Activated T-helper 2 cell treated with anti-CD3 and anti-CD28 coated beads, Interferon-gamma antibody, Interleukin-2, Interleukin-4, amounts not matched to agents 10 μg/mL and 5 μg/mL and 100 μg/mL, durations not matched to agents 14 hours and 24 hours and 36 hours (primary cell): ENCODE data around the gene TOMM7. TPM values are rescaled to one million over a fixed set of nuclear protein-coding genes. Genes with fewer than 3 reads are reported as not detected.
"Not testable (repeated sequence)": the region's sequence is repeated elsewhere in the genome, so short reads cannot be mapped to it uniquely, and the experiment has no call there.

Source experiments
- DNase-seq: peaks from one replicate; pipeline ENCODE4 v3.0.0; 2021; ENCODE audit warnings: low spot score
- H3K27ac Mint-ChIP-seq: one replicate; pipeline ENCODE4 v1.8.0; 2021; ENCODE audit warnings: mixed read lengths
- H3K27me3 Mint-ChIP-seq: one replicate; pipeline ENCODE4 v1.8.0; 2021; ENCODE audit warnings: low read depth, mixed read lengths
- H3K36me3 Mint-ChIP-seq: one replicate; pipeline ENCODE4 v1.8.0; 2021; ENCODE audit warnings: low read depth, mixed read lengths
- H3K4me1 Mint-ChIP-seq: one replicate; pipeline ENCODE4 v1.8.0; 2021; ENCODE audit warnings: low read depth, mixed read lengths
- H3K4me3 Mint-ChIP-seq: one replicate; pipeline ENCODE4 v1.8.0; 2021; ENCODE audit warnings: low read depth, mild to moderate bottlenecking, moderate library complexity, mixed read lengths
- H3K9me3 Mint-ChIP-seq: one replicate; pipeline ENCODE4 v1.8.0; 2021; ENCODE audit warnings: mixed read lengths
- intact Hi-C: fragments of 100-400 bp; cut with micrococcal nuclease; formaldehyde crosslinking; loops from one replicate; pipeline ENCODE4 v1.15.1; 2023
- total RNA-seq: library from RNA; stranded (reverse); gene quantifications from 2 replicates; pipeline ENCODE4 v1.2.3, GENCODE V29; 2022

Gene TOMM7
- total RNA-seq, 1 donor from 2014 or later: 221 TPM

DNA sequence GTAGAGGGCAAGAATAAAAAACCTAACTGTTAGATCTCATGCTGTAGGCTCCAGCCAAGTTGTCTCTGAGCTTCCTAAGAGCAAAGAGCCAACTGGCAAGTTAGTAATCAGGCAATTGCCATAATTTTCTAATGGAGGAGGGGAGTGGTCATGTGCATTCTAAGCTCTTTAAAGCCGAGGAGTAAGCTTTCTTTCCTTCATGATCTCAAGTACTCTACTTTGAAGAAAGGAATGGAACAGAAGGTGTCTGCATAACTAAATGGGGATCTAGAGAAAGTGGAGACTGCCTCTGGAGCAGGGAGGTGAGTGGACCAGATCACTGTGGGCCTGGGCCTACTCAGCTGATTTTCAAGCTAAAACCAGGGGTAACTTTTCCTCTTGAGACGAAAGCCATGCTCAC is 37.7 kb upstream of the TOMM7 start:
- H3K4me1 Mint-ChIP-seq: peaks cover 41% of the 10 kb centered on the region
- peaks cover 84% of the 10 kb centered on the region for H3K36me3 Mint-ChIP-seq
- H3K4me3 Mint-ChIP-seq: no peak overlapping the region
- peak overlapping the region; percentile 28 for H3K27ac Mint-ChIP-seq
- no peaks in the 10 kb centered on the region for H3K9me3 Mint-ChIP-seq
- DNase-seq: no peak
- no peaks in the 10 kb centered on the region for H3K27me3 Mint-ChIP-seq
- intact Hi-C loops: no loop called here

DNA sequence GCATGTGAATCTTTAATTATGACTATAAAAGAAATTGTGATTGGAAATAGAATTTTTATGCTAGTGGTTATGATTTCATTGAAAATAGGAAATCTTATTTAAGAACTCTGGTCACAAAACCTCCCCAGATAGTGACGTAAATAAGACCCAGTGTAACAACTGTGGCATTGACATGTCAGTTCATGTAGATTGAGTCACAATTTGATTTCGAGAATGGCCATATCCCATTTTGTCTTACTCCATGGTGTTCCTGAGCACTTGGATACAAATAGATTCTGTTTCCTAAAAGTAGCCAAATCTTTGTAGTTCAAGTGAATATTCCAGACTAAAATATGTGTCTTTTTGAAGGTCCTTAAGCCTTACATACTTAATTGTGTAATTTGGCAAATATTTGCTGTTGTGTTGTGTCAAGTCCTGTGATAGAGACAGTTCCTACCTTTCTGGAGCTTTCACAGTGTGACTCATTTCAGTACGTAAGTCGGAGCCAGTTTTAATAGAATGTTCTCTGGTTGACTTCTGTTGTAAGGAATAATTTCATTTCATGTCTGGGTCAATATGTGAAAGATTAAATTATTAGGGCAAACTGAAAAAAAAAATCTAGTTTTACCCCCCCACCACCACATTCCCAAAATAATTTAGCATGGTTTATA is 37.1 kb upstream of the TOMM7 start:
- intact Hi-C loops: loop anchor here (1.0 to 10.0 kb wide), 2 partner anchors 27 to 325 kb away; partner anchors contain the start of gene NUP42
- peaks cover 41% of the 10 kb centered on the region for H3K4me1 Mint-ChIP-seq
- H3K36me3 Mint-ChIP-seq: peaks cover 86% of the 10 kb centered on the region
- no peaks in the 10 kb centered on the region for H3K9me3 Mint-ChIP-seq
- no peaks in the 10 kb centered on the region for H3K27me3 Mint-ChIP-seq
- no peak overlapping the region for H3K4me3 Mint-ChIP-seq
- no peak for DNase-seq
- H3K27ac Mint-ChIP-seq: peak overlapping the region; percentile 78

DNA sequence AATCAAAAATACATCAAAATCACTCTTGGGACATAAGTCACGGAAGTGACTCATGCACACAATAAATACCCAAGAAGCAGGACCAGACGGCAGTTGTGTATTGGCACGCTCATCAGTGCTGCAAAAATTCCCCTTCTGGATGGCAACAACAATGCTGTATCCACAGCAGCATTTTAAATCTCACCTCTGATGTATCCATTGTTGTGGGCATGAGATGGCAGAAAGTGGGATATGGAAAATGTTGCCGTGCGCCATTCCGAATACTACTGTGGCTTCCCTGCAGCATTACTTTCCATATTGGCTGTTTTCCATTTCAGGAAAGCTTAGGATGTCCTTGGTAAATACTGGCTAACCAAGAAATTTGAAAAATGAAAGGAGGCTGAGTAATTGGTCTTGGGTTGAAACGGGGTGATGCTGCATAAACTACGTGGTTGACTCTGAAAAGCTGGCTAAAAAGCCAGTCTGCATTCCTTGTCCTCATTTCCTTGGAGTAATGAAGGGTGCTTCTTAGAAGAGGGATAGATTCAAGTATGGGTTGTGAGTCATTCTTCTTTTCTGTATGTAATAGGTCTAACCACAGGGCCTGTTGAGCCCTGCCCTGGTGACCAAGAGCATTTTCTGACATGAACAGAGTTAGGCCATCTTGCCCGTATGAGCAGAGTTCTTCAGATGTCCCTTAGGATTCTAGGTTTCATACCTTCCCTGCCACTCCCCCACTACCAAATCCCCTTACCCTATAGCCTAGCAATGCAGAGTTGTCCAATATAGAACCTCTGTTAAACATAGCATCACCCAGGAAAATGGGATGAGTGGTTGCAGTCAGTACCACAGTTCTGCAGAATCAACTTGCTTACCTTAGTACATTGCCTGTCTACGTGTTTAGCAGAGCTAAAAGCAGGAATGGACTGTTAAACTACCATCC is 36.3 kb upstream of the TOMM7 start:
- Mint-ChIP-seq H3K27ac (peak overlapping the region; percentile 78), H3K36me3 (peaks cover 84% of the 10 kb centered on the region), H3K4me1 (peaks cover 35% of the 10 kb centered on the region), H3K4me3 (peak overlapping the region; percentile 16), H3K9me3 (no peaks in the 10 kb centered on the region), H3K27me3 (no peaks in the 10 kb centered on the region)
- intact Hi-C loops: loop anchor here (1.0 to 10.0 kb wide), 2 partner anchors 27 to 326 kb away; partner anchors contain the start of gene NUP42
- DNase-seq: no peak

GRCh38 chr7:22858274-22858639 is 35.6 kb upstream of the TOMM7 start:
- Mint-ChIP-seq H3K27ac (peak overlapping the region; percentile 78), H3K4me3 (no peak overlapping the region), H3K36me3 (peaks cover 78% of the 10 kb centered on the region), H3K9me3 (no peaks in the 10 kb centered on the region), H3K27me3 (no peaks in the 10 kb centered on the region), H3K4me1 (peaks cover 39% of the 10 kb centered on the region)
- DNase-seq: no peak
- intact Hi-C loops: loop anchor here (10.0 kb wide), 1 partner anchor 327 kb away; the partner anchor contains the start of gene NUP42

DNA sequence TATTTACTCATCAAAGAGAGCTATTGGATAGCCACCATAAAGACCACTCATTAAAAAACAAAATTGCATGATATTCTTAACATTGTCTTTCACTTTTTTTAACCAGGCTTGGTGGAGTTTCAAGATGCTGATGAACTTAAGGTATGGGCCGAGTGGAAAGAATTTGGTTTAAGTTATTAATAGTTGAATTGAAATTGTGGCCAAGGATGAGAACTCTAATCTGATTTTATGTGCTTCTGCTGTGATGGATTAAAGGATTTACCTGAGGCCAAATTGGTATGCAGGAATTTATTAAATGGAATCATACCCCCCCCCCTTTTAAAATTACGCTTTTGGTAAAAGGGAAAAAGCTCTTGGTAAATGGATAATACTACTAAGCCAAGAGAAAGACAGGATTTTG is 33.8 kb upstream of the TOMM7 start:
- peaks cover 67% of the 10 kb centered on the region for H3K36me3 Mint-ChIP-seq
- H3K27me3 Mint-ChIP-seq: no peaks in the 10 kb centered on the region

GRCh38 chr7:22855049-22855392 is 32.4 kb upstream of the TOMM7 start:
- Mint-ChIP-seq H3K9me3 (no peaks in the 10 kb centered on the region), H3K27ac (peak overlapping the region; percentile 94), H3K36me3 (peaks cover 53% of the 10 kb centered on the region), H3K4me3 (peak overlapping the region; percentile 95), H3K4me1 (peaks cover 35% of the 10 kb centered on the region), H3K27me3 (no peaks in the 10 kb centered on the region)
- DNase-seq: no peak
- intact Hi-C loops: loop anchor here (2.0 to 10.0 kb wide), 2 partner anchors 160 to 330 kb away; partner anchors contain the start of genes HYCC1 and NUP42

More for the DNA sequence above, 33.8 kb upstream of the TOMM7 start:
- no peaks in the 10 kb centered on the region for H3K9me3 Mint-ChIP-seq
- H3K4me3 Mint-ChIP-seq: peak overlapping the region; percentile 70
- DNase-seq: no peak
- H3K27ac Mint-ChIP-seq: peak overlapping the region; percentile 65
- peaks cover 40% of the 10 kb centered on the region for H3K4me1 Mint-ChIP-seq
- intact Hi-C loops: loop anchor here (10.0 kb wide), 1 partner anchor 328 kb away; the partner anchor contains the start of gene NUP42

- no peaks in the 10 kb centered on the region for H3K9me3 Mint-ChIP-seq
Observed at GRCh38 chr7:22854158-22855048, 31.8 kb upstream of the TOMM7 start.

DNA sequence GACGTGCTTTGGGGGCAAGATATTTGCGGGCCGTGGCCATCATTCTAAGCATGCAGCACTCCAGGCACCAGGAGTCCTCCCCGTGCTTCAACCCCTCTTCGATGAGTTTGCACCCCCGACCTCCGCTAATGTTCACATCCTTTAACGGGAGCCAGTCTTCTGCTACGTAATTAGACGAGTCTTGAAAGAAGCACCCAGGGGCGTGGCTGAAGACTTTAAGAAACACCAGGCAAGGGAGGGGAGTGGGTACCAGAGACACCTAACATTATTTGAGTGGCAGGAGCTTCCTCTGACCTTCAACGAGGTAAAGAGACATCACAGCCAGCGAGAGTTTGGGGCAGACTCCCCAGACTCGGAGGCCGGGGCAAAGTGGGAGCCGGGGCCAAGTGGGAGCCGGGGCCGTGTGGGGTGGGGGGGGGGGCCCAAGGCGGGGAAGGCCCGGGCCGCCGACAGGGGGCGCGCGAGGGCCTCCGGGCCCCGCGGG is 31.1 kb upstream of the TOMM7 start:
- peaks cover under 1% of the 10 kb centered on the region for H3K27me3 Mint-ChIP-seq
- peak overlapping the region; percentile 88 for H3K4me3 Mint-ChIP-seq
- peaks cover 40% of the 10 kb centered on the region for H3K36me3 Mint-ChIP-seq
- H3K9me3 Mint-ChIP-seq: no peaks in the 10 kb centered on the region
- H3K27ac Mint-ChIP-seq: peak overlapping the region; percentile 94
- H3K4me1 Mint-ChIP-seq: peaks cover 25% of the 10 kb centered on the region
- peak; percentile 59 for DNase-seq
- intact Hi-C loops: loop anchor here (1.0 to 10.0 kb wide), 5 partner anchors 31 to 331 kb away; partner anchors contain the start of genes HYCC1, NUP42 and TOMM7

More at GRCh38 chr7:22854158-22855048, 31.8 kb upstream of the TOMM7 start:
- peak; percentile 74 for DNase-seq
- intact Hi-C loops: loop anchor here (1.0 to 10.0 kb wide), 5 partner anchors 32 to 330 kb away; partner anchors contain the start of genes HYCC1, NUP42 and TOMM7
- Mint-ChIP-seq H3K27me3 (no peaks in the 10 kb centered on the region), H3K36me3 (peaks cover 47% of the 10 kb centered on the region), H3K27ac (peak overlapping the region; percentile 94), H3K4me3 (peak overlapping the region; percentile 95), H3K4me1 (peaks cover 31% of the 10 kb centered on the region)

GRCh38 chr7:22853138-22853537 is 30.5 kb upstream of the TOMM7 start:
- Mint-ChIP-seq H3K36me3 (peaks cover 34% of the 10 kb centered on the region), H3K4me3 (peak overlapping the region; percentile 88), H3K27ac (no peak overlapping the region), H3K27me3 (peaks cover 2% of the 10 kb centered on the region), H3K9me3 (no peaks in the 10 kb centered on the region), H3K4me1 (peaks cover 19% of the 10 kb centered on the region)
- intact Hi-C loops: loop anchor here (10.0 kb wide), 1 partner anchor 332 kb away; the partner anchor contains the start of gene NUP42
- no peak for DNase-seq

GRCh38 chr7:22851145-22851544 is 28.5 kb upstream of the TOMM7 start:
- Mint-ChIP-seq H3K4me3 (no peak overlapping the region), H3K27me3 (peaks cover 2% of the 10 kb centered on the region), H3K27ac (no peak overlapping the region), H3K4me1 (peaks cover 9% of the 10 kb centered on the region), H3K36me3 (peaks cover 16% of the 10 kb centered on the region), H3K9me3 (no peaks in the 10 kb centered on the region)
- intact Hi-C loops: loop anchor here (10.0 kb wide), 1 partner anchor 334 kb away; the partner anchor contains the start of gene NUP42
- no peak for DNase-seq

DNA sequence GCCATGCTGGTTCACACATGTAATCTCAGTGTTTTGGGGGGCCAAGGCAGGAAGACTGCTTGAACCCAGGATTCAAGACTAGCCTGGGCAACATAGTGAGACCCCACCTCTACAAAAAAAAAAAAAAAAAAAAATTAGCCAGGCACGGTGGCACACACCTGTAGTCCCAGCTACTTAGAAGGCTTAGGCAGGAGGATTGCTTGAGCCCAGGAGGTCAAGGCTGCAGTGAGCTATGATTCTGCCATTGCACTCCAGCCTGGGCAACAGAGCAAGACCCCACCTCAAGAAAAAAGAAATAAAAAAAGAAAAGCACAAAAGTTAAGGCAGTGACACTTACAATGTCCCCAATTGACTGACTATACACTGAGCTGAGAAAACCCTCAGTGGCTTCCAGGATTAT is 27.7 kb upstream of the TOMM7 start:
- H3K27ac Mint-ChIP-seq, H3K9me3 Mint-ChIP-seq, DNase-seq, H3K4me1 Mint-ChIP-seq, H3K4me3 Mint-ChIP-seq, H3K27me3 Mint-ChIP-seq: not testable (repeated sequence)
- intact Hi-C loops: loop anchor here (10.0 kb wide), 1 partner anchor 334 kb away; the partner anchor contains the start of gene NUP42
- H3K36me3 Mint-ChIP-seq: peaks cover 11% of the 10 kb centered on the region
